A549 (cell line): Measurements from ENCODE around the gene YOD1. TPM values are rescaled to one million over a fixed set of nuclear protein-coding genes. Genes with fewer than 3 reads are reported as not detected.

Experiments used
- ATAC-seq, 2 experiments: fragments of 200-7000 bp in 1 of 2; fragments of >200 bp in 1 of 2; cut with Nextera tagmentation in 1 of 2; cut with Tn5 transposase in 1 of 2; 3 replicates each; pipeline versions ENCODE4 v1.8.0 to v1.9.1; 2018 to 2020; ENCODE audit warnings: mild to moderate bottlenecking in 1 of 2, moderate library complexity in 1 of 2
- CTCF ChIA-PET: fragments of 300-600 bp; sonication (Branson Sonifier 250); formaldehyde crosslinking; extraction: SDS; loops from one replicate; lab custom pipeline; 2021; ENCODE audit warnings: antibody characterized with exemption, inconsistent platforms; lab: Yijun Ruan, JAX
- POLR2A ChIA-PET: fragments of 350-600 bp; formaldehyde crosslinking; extraction: SDS; loops from one replicate; lab custom pipeline; 2021; ENCODE audit warnings: antibody characterized with exemption, inconsistent platforms; lab: Yijun Ruan, JAX
- DNase-seq, 2 experiments: peaks; one replicate each; pipeline versions ENCODE4 v3.0.0 to v3.0.0-alpha.2; 2011 to 2016; ENCODE audit warnings: low read depth in 1 of 2, low spot score in 1 of 2
- FAIRE-seq: peaks from 2 replicates; lab custom pipeline; 2011; peaks lifted over from hg19 to GRCh38; lab: Jason Lieb, UNC
- H3K27ac ChIP-seq, 2 experiments: fragments of >200 bp; sonication (Bioruptor Twin); formaldehyde crosslinking; 3 replicates each; pipeline ENCODE4 v1.5.1; 2016 to 2017
- H3K4me1 ChIP-seq: fragments of >200 bp; sonication (Bioruptor Twin); formaldehyde crosslinking; 3 replicates; pipeline ENCODE4 v1.6.1; 2016
- H3K4me2 ChIP-seq: fragments of >200 bp; sonication (Bioruptor Twin); formaldehyde crosslinking; 3 replicates; pipeline ENCODE4 v1.6.1; 2016
- H3K4me3 ChIP-seq: fragments of >200 bp; sonication (Bioruptor Twin); formaldehyde crosslinking; 3 replicates; pipeline ENCODE4 v1.5.1; 2016
- H3K9me3 ChIP-seq: fragments of >200 bp; sonication (Bioruptor Twin); formaldehyde crosslinking; 3 replicates; pipeline ENCODE4 v1.6.1; 2016
- ATOH8 ChIP-seq: fragments of 250-450 bp; sonication (Bioruptor Pico); IDR thresholded peaks from 2 replicates; pipeline ENCODE4 v1.5.0; 2020; ENCODE audit warnings: low read depth, mild to moderate bottlenecking, moderate library complexity
- BCL3 ChIP-seq: fragments of >200 bp; sonication (Bioruptor Twin); formaldehyde crosslinking; IDR thresholded peaks from 3 replicates; pipeline ENCODE4 v1.6.1; 2016
- BHLHE40 ChIP-seq: IDR thresholded peaks from 2 replicates; pipeline ENCODE4 v1.6.1; 2012; ENCODE audit warnings: low read depth, low read length, inconsistent platforms
- CBX8 ChIP-seq: fragments of 200-600 bp; sonication (generic); IDR thresholded peaks from 2 replicates; pipeline ENCODE4 v1.6.1; 2016
- CEBPB ChIP-seq, 2 experiments: fragments of >200 bp in 1 of 2; sonication (Bioruptor Twin) in 1 of 2; formaldehyde crosslinking in 1 of 2; IDR thresholded peaks; 2 replicates each; pipeline ENCODE4 v1.6.1; 2012 to 2016
- CHD2 ChIP-seq: fragments of 150-350 bp; IDR thresholded peaks from 2 replicates; pipeline ENCODE4 v1.6.1; 2014; ENCODE audit warnings: low read length; ENCODE audit not compliant: partially characterized antibody
- CHD4 ChIP-seq: fragments of 200-600 bp; sonication (generic); IDR thresholded peaks from 2 replicates; pipeline ENCODE4 v1.6.1; 2016; ENCODE audit warnings: antibody characterized with exemption, mild to moderate bottlenecking, borderline replicate concordance
- E2F6 ChIP-seq: IDR thresholded peaks from 2 replicates; pipeline ENCODE4 v1.6.1; 2012; ENCODE audit warnings: low read depth, borderline replicate concordance
- EHF ChIP-seq: fragments of 250-450 bp; sonication (Bioruptor Pico); IDR thresholded peaks from 2 replicates; pipeline ENCODE4 v1.5.0; 2020; ENCODE audit warnings: mild to moderate bottlenecking
- ESRRA ChIP-seq: fragments of 150-350 bp; IDR thresholded peaks from 2 replicates; pipeline ENCODE4 v1.6.1; 2014; ENCODE audit warnings: mild to moderate bottlenecking, low read length, borderline replicate concordance
- FOSB ChIP-seq: fragments of 250-450 bp; sonication (Bioruptor Pico); IDR thresholded peaks from 2 replicates; pipeline ENCODE4 v1.5.0; 2020; ENCODE audit warnings: mild to moderate bottlenecking, moderate library complexity
- FOSL2 ChIP-seq, 2 experiments: fragments of 450-650 bp in 1 of 2; fragments of >200 bp in 1 of 2; sonication (Bioruptor Twin) in 1 of 2; formaldehyde crosslinking; IDR thresholded peaks; 2 replicates each; pipeline versions ENCODE4 v1.5.0 to v1.6.1; 2016 to 2020; ENCODE audit warnings: mild to moderate bottlenecking in 1 of 2, moderate library complexity in 1 of 2
- HOXB13 ChIP-seq: fragments of 250-450 bp; sonication (Bioruptor Pico); IDR thresholded peaks from 2 replicates; pipeline ENCODE4 v1.5.0; 2020; ENCODE audit warnings: low read depth, mild to moderate bottlenecking, moderate library complexity
- HOXB5 ChIP-seq: fragments of 250-450 bp; sonication (Bioruptor Pico); IDR thresholded peaks from 2 replicates; pipeline ENCODE4 v1.5.0; 2020; ENCODE audit warnings: mild to moderate bottlenecking, moderate library complexity
- KDM1A ChIP-seq: fragments of 200-600 bp; sonication (generic); IDR thresholded peaks from 2 replicates; pipeline ENCODE4 v1.6.1; 2016; ENCODE audit warnings: low read depth, mild to moderate bottlenecking
- MAFK ChIP-seq: fragments of 450-650 bp; IDR thresholded peaks from 2 replicates; pipeline ENCODE4 v1.6.1; 2014; ENCODE audit not compliant: partially characterized antibody
- MAX ChIP-seq: IDR thresholded peaks from 2 replicates; pipeline ENCODE4 v1.6.1; 2012
- MAZ ChIP-seq: fragments of 150-350 bp; IDR thresholded peaks from 2 replicates; pipeline ENCODE4 v1.6.1; 2014; ENCODE audit warnings: antibody characterized with exemption, low read depth, low read length, borderline replicate concordance
- MYC ChIP-seq: IDR thresholded peaks from 2 replicates; pipeline ENCODE4 v1.6.1; 2012; ENCODE audit warnings: mild to moderate bottlenecking, inconsistent platforms, low read length, improper control_type of control experiment, borderline replicate concordance
- NPAS2 ChIP-seq: fragments of 250-450 bp; sonication (Bioruptor Pico); IDR thresholded peaks from 2 replicates; pipeline ENCODE4 v1.8.0; 2022; ENCODE audit warnings: mild to moderate bottlenecking, moderate library complexity, borderline replicate concordance
- PHF8 ChIP-seq: fragments of 200-600 bp; sonication (generic); IDR thresholded peaks from 2 replicates; pipeline ENCODE4 v1.6.1; 2016; ENCODE audit warnings: low read depth, mild to moderate bottlenecking, antibody characterized with exemption, moderate library complexity, borderline replicate concordance
- POLR2A ChIP-seq: IDR thresholded peaks from 2 replicates; pipeline ENCODE4 v1.6.1; 2012; ENCODE audit warnings: mild to moderate bottlenecking, low read length
- RAD21 ChIP-seq, 2 experiments: fragments of >200 bp in 1 of 2; sonication (Bioruptor Twin) in 1 of 2; formaldehyde crosslinking in 1 of 2; IDR thresholded peaks in 1 of 2; conservative IDR thresholded peaks in 1 of 2; 2 replicates in 1 of 2; 3 replicates in 1 of 2; pipeline ENCODE4 v1.6.1; 2012 to 2018; ENCODE audit warnings: inconsistent platforms in 1 of 2
- RCOR1 ChIP-seq: fragments of 150-350 bp; IDR thresholded peaks from 2 replicates; pipeline ENCODE4 v1.6.1; 2014; ENCODE audit warnings: antibody characterized with exemption, low read length, low read depth
- SREBF2 ChIP-seq: fragments of 450-650 bp; IDR thresholded peaks from 2 replicates; pipeline ENCODE4 v1.6.1; 2014; ENCODE audit warnings: mild to moderate bottlenecking, moderate library complexity
- TFCP2L1 ChIP-seq: fragments of 250-450 bp; sonication (Bioruptor Pico); IDR thresholded peaks from 2 replicates; pipeline ENCODE4 v1.5.0; 2021; ENCODE audit warnings: mild to moderate bottlenecking
- TP53 ChIP-seq: fragments of 250-450 bp; sonication (Bioruptor Pico); IDR thresholded peaks from 2 replicates; pipeline ENCODE4 v1.5.0; 2021; ENCODE audit warnings: mild to moderate bottlenecking, moderate library complexity
- ZFP36 ChIP-seq: fragments of 450-650 bp; IDR thresholded peaks from 2 replicates; pipeline ENCODE4 v1.6.1; 2014; ENCODE audit warnings: borderline replicate concordance; ENCODE audit not compliant: partially characterized antibody
- WGBS: methylation state at CpG from one replicate; pipeline ENCODE4 v1.1.6; 2017; ENCODE audit errors: missing lambda C conversion rate; 5-methylcytosine and 5-hydroxymethylcytosine counted together
- polyA minus RNA-seq: library from RNA; depleted of rRNA, polyadenylated mRNA; stranded (reverse); fragments of >200 nt; gene quantifications from 2 replicates; pipeline ENCODE4 v1.2.3, GENCODE V29; 2011; rRNA and poly(A)+ RNA removed
- polyA plus RNA-seq, 4 experiments: library from polyadenylated mRNA; depleted of rRNA in 3 of 4; stranded (reverse); fragments of >200 nt; fragmentation: RNase III in 1 of 4; extraction: RNeasy Plus Mini Kit Qiagen cat#74134 plus additional on column Dnase treatment in 1 of 4; gene quantifications; 2 replicates in 3 of 4; 3 replicates in 1 of 4; pipeline ENCODE4 v1.2.3, GENCODE V29; 2011 to 2017

Gene YOD1
- polyA plus RNA-seq (2011; rRNA removed): 6.9 and 7.0 TPM in 2 replicates
- polyA plus RNA-seq (2012; cell fraction: cytosol; rRNA removed): 1.5 and 1.7 TPM in 2 replicates
- 1.7 and 2.2 TPM in 2 replicates for polyA plus RNA-seq (2012; cell fraction: nucleus; rRNA removed)
- 9.5 to 10.3 TPM (median 10.3 TPM) in 3 replicates for polyA plus RNA-seq (2017; fragmentation: RNase III; extraction: RNeasy Plus Mini Kit Qiagen cat#74134 plus additional on column Dnase treatment)
- 5.5 and 5.7 TPM in 2 replicates for polyA minus RNA-seq

GRCh38 chr1:207051191-207051943 is at the start of gene YOD1:
TSS of gene YOD1 (minus strand) at chr1:207051208. CDS start at chr1:207051030, 178 bp downstream.
- ChIA-PET POLR2A (interaction anchor here (0.6 to 1.3 kb wide), 2 partner anchors 9 to 270 kb away, joined by 3 read pairs; partner anchors contain the start of gene CD55), CTCF (interaction anchor here (1.3 to 3.3 kb wide), 4 partner anchors 19 to 435 kb away, joined by 3 to 40 read pairs (median 8); partner anchors contain the start of gene C1orf116)
- Histone ChIP-seq H3K9me3 (no peaks in the 10 kb centered on the region), H3K4me1 (peaks cover 44% of the 10 kb centered on the region), H3K27ac (peak within 1 kb of the TSS; percentile 94 to 97), H3K4me2 (peak within 1 kb of the TSS; percentile 80), H3K4me3 (peak within 1 kb of the TSS; percentile 91)
- ATAC-seq: peak; percentile 9 to 12; a peak in 3 of 6 replicates
- WGBS: 12% methylated on average over 15 of the region's 15 CpGs
- DNase-seq: peak in 1 of 2 experiments; percentile 60
- TF ChIP-seq NPAS2 (CRISPR knock-in tag): no peak
- TF ChIP-seq CEBPB (IDR thresholded peaks at IDR 0.05): no peak
- TF ChIP-seq FOSL2 (IDR thresholded peaks at IDR 0.05): no peak
- TF ChIP-seq FOSL2 (CRISPR knock-in tag; IDR thresholded peaks at IDR 0.05): peak; percentile 61
- no peak for TF ChIP-seq BHLHE40
- TF ChIP-seq HOXB13 (CRISPR knock-in tag): no peak
- TF ChIP-seq POLR2A: no peak
- no peak for TF ChIP-seq SREBF2
- no peak for TF ChIP-seq ATOH8 (CRISPR knock-in tag)
- no peak for TF ChIP-seq EHF
- no peak for TF ChIP-seq PHF8
- TF ChIP-seq CHD4: no peak
- TF ChIP-seq MAX: peak; percentile 29
- TF ChIP-seq MAZ: no peak
- TF ChIP-seq E2F6: 0 out of 2 replicates have a peak, but pooled peaks have one; percentile 25
- TF ChIP-seq RCOR1: no peak
- TF ChIP-seq ESRRA: no peak
- no peak for TF ChIP-seq FOSB (CRISPR knock-in tag)
- TF ChIP-seq CHD2: no peak
- no peak for TF ChIP-seq KDM1A
- FAIRE-seq: no peak

- no peak overlapping the region for H3K4me3 ChIP-seq
- WGBS: 35% methylated on average over 3 of the region's 3 CpGs
- H3K4me1 ChIP-seq: no peaks in the 10 kb centered on the region
- no peak overlapping the region for H3K4me2 ChIP-seq
- peaks cover 8% of the 10 kb centered on the region; the same call in 2 of the 3 replicates for H3K9me3 ChIP-seq
- no peak for TF ChIP-seq TP53 (CRISPR knock-in tag)
- no peak for TF ChIP-seq RCOR1
- no peak for TF ChIP-seq HOXB5 (CRISPR knock-in tag)
- TF ChIP-seq FOSL2 (IDR thresholded peaks at IDR 0.05): no peak
- TF ChIP-seq FOSL2 (CRISPR knock-in tag; IDR thresholded peaks at IDR 0.05): no peak
- no peak for TF ChIP-seq TFCP2L1 (CRISPR knock-in tag)
- TF ChIP-seq CBX8: no peak
- no peak for TF ChIP-seq BCL3
- TF ChIP-seq MAZ: no peak
- TF ChIP-seq MAFK: no peak
- no peak for TF ChIP-seq ZFP36
- no peak for TF ChIP-seq RAD21 (conservative IDR thresholded peaks at IDR 0.05 in 1 of 2, IDR thresholded peaks at IDR 0.05 in 1 of 2)
- TF ChIP-seq ESRRA: no peak
- TF ChIP-seq MYC: no peak
- no peak for TF ChIP-seq ATOH8 (CRISPR knock-in tag)
- no peak for TF ChIP-seq FOSB (CRISPR knock-in tag)
- TF ChIP-seq EHF: no peak
- no peak for TF ChIP-seq NPAS2 (CRISPR knock-in tag)
- no peak overlapping the region for H3K27ac ChIP-seq
- ChIA-PET CTCF (interaction anchor here (0.6 kb wide), 1 partner anchor 13 kb away, joined by 4 read pairs; no protein-coding TSS in a partner anchor), POLR2A (no interaction called here)
- FAIRE-seq (no peak), ATAC-seq (no peak), DNase-seq (no peak)
Measured at GRCh38 chr1:207097871-207098324, 46.9 kb upstream of the YOD1 start.
